ENCODE results near the gene ACMSD.
"Not testable (repeated sequence)": the region's sequence is repeated elsewhere in the genome, so short reads cannot be mapped to it uniquely, and the experiment has no call there.

Gene ACMSD

DNA sequence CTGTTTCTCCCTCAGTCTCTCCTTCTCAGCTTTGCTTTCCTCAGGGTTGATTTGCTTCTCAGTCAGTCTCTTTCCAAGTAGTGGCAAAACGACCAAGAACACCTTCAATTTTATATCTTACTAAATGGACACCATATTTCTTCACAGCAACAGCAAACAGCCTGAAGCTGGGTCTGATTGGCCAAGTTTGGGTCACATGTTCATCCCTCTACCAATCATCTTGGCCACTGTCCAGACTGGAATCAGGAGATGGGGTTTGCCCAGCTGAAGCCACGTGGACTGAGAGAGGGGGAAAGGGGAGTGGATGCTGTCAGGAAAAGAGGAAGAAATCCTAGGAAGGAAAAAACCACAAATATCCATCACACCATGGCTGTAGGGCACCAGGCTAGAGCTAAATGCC is 42.0 kb upstream of the ACMSD start:
- H3K27ac ChIP-seq = no peak overlapping the region
- TF ChIP-seq, protein P1, sequence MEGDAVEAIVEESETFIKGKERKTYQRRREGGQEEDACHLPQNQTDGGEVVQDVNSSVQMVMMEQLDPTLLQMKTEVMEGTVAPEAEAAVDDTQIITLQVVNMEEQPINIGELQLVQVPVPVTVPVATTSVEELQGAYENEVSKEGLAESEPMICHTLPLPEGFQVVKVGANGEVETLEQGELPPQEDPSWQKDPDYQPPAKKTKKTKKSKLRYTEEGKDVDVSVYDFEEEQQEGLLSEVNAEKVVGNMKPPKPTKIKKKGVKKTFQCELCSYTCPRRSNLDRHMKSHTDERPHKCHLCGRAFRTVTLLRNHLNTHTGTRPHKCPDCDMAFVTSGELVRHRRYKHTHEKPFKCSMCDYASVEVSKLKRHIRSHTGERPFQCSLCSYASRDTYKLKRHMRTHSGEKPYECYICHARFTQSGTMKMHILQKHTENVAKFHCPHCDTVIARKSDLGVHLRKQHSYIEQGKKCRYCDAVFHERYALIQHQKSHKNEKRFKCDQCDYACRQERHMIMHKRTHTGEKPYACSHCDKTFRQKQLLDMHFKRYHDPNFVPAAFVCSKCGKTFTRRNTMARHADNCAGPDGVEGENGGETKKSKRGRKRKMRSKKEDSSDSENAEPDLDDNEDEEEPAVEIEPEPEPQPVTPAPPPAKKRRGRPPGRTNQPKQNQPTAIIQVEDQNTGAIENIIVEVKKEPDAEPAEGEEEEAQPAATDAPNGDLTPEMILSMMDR (IDR thresholded peaks at IDR 0.05) = no peak
- no peaks in the 10 kb centered on the region for H3K4me1 ChIP-seq
- no peaks in the 10 kb centered on the region for H3K9me3 ChIP-seq (ENCODE audit: control insufficient read depth, low read length)
- no peaks in the 10 kb centered on the region for H3K79me2 ChIP-seq
- no peak overlapping the region for H2AFZ ChIP-seq
- no peak overlapping the region for H3K4me3 ChIP-seq (ENCODE audit: low read depth, low read length)
- no peaks in the 10 kb centered on the region for H3K27me3 ChIP-seq (ENCODE audit: control insufficient read depth, insufficient read depth, low read length)
- H3K36me3 ChIP-seq (ENCODE audit: control insufficient read depth, insufficient read depth, low read length) = no peaks in the 10 kb centered on the region
- no peak overlapping the region for H3K9ac ChIP-seq
- no peak overlapping the region for H3K4me2 ChIP-seq (ENCODE audit: low read length)

DNA sequence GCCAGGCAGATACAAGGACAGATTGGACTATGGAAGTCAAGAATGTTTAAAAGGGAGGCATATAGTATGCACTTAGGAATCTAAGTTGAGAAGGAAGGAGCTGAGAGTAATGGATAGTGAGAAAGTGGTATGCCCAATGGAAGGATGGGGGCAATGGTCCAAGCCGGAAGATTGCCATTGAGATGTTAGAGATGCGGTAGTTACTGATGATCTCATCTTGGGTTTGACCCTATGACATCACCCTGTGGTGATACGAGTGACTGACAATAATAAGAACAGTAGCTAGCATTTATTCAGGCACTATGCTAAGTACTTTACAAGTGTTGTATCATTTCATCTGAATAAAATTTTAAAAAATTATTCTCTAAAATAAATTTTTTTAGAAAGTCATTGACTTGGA is 38.5 kb upstream of the ACMSD start:
- Histone ChIP-seq H3K4me3 (ENCODE audit: low read depth, low read length) (no peak overlapping the region), H3K9ac (no peak overlapping the region)

DNA sequence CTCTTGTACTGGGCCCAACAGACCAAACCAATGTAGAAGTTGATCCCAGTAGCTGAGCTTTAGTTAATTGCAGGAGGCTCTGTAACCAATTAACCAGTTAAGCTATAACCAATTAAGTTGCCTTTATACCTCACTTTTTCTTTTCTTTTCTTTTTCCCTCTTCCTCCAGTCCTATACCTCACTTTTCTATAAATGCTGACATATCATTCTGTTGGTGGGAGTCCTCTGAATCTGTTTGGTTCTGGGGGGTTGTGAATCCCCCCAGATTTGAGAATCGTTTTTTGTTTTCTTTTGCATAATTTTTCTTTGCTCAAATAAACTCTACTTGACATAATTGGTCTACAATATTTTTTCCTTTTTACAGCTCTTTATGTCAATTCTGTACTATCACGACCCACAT is 38.1 kb upstream of the ACMSD start:
- Histone ChIP-seq H2AFZ (no peak overlapping the region), H3K4me1 (no peaks in the 10 kb centered on the region), H3K9ac (no peak overlapping the region), H3K27ac (no peak overlapping the region), H3K4me3 (ENCODE audit: low read depth, low read length) (no peak overlapping the region), H3K4me2 (ENCODE audit: low read length) (no peak overlapping the region), H3K9me3 (ENCODE audit: control insufficient read depth, low read length) (no peaks in the 10 kb centered on the region), H3K27me3 (ENCODE audit: control insufficient read depth, insufficient read depth, low read length) (no peaks in the 10 kb centered on the region), H3K79me2 (no peaks in the 10 kb centered on the region), H3K36me3 (ENCODE audit: control insufficient read depth, insufficient read depth, low read length) (no peaks in the 10 kb centered on the region)
- TF ChIP-seq, protein P1 (IDR thresholded peaks at IDR 0.05) = no peak

More for the DNA sequence above, 38.5 kb upstream of the ACMSD start:
- H3K27me3 ChIP-seq (ENCODE audit: control insufficient read depth, insufficient read depth, low read length) = no peaks in the 10 kb centered on the region
- no peaks in the 10 kb centered on the region for H3K9me3 ChIP-seq (ENCODE audit: control insufficient read depth, low read length)
- H3K36me3 ChIP-seq (ENCODE audit: control insufficient read depth, insufficient read depth, low read length) = no peaks in the 10 kb centered on the region
- H2AFZ ChIP-seq = no peak overlapping the region
- no peaks in the 10 kb centered on the region for H3K4me1 ChIP-seq
- TF ChIP-seq, protein P1 (IDR thresholded peaks at IDR 0.05) = no peak
- H3K4me2 ChIP-seq (ENCODE audit: low read length) = no peak overlapping the region
- no peaks in the 10 kb centered on the region for H3K79me2 ChIP-seq
- no peak overlapping the region for H3K27ac ChIP-seq

DNA sequence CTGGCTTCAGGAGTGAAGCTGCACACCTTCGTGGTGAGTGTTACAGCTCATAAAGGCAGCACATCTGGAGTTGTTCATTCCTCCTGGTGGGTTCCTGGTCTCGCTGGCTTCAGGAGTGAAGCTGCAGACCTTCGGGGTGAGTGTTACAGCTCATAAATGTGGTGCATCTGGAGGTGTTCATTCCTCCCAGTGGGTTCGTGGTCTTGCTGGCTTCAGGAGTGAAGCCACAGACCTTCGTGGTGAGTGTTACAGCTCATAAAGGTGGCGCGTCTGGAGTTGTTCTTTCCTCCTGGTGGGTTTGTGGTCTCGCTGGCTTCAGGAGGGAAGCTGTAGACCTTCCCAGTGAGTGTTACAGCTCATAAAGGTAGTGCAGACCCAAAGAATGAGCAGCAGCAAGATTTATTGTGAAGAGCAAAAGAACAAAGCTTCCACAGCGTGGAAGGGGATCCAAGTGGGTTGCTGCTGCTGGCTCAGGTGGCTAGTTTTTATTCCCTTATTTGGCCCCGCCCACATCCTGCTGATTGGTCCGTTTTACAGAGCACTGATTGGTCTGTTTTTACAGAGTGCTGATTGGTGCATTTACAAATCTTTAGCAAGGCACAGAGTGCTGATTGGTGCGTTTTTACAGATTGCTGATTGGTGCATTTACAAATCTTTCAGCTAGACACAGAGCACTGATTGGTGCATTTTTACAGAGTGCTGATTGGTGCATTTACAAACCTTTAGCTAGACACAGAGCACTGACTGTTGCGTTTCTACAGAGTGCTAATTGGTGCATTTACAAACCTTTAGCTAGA is 34.6 kb upstream of the ACMSD start:
- H3K4me2 ChIP-seq (ENCODE audit: low read length) = not testable (repeated sequence)

DNA sequence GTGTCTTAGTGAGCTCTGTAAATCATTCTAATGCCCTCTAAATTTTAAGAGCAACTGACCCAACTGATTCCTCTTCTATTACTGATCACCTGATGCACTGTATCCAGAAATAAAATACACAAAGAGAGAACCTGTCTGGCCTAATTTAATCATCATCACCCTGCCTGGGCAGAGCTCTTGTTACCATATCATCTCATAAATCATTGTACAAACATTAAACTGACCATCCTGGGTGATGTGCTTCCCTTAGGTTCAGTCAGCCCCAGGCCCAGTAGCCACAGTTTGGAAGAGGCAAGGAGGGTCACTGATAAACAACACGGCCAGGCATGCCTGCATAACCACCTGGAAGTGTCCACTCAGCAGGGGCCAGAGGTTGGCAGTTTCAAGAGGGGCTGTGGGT is 22.7 kb upstream of the ACMSD start:
- no peaks in the 10 kb centered on the region for H3K36me3 ChIP-seq (ENCODE audit: control insufficient read depth, insufficient read depth, low read length)
- no peaks in the 10 kb centered on the region for H3K9me3 ChIP-seq (ENCODE audit: control insufficient read depth, low read length)
- TF ChIP-seq, protein P1 (IDR thresholded peaks at IDR 0.05) = no peak
- no peak overlapping the region for H3K27ac ChIP-seq
- no peaks in the 10 kb centered on the region for H3K4me1 ChIP-seq
- no peaks in the 10 kb centered on the region for H3K27me3 ChIP-seq (ENCODE audit: control insufficient read depth, insufficient read depth, low read length)
- H3K9ac ChIP-seq = no peak overlapping the region
- no peak overlapping the region for H3K4me2 ChIP-seq (ENCODE audit: low read length)
- H2AFZ ChIP-seq = no peak overlapping the region
- H3K4me3 ChIP-seq (ENCODE audit: low read depth, low read length) = no peak overlapping the region
- H3K79me2 ChIP-seq = no peaks in the 10 kb centered on the region

More for the DNA sequence above, 34.6 kb upstream of the ACMSD start:
- H3K9me3 ChIP-seq (ENCODE audit: control insufficient read depth, low read length); H3K4me1 ChIP-seq; H2AFZ ChIP-seq; H3K79me2 ChIP-seq; H3K4me3 ChIP-seq (ENCODE audit: low read depth, low read length); H3K36me3 ChIP-seq (ENCODE audit: control insufficient read depth, insufficient read depth, low read length); H3K9ac ChIP-seq; H3K27ac ChIP-seq; H3K27me3 ChIP-seq (ENCODE audit: control insufficient read depth, insufficient read depth, low read length): not testable (repeated sequence)
